Keratinocyte (primary cell): ENCODE results near the gene LPAR5.

Experiments
- EZH2 ChIP-seq: IDR thresholded peaks from one replicate; pipeline ENCODE4 v1.6.1; 2012; ENCODE audit warnings: inconsistent platforms, mild to moderate bottlenecking, low read length, moderate library complexity
- TF ChIP-seq, protein P1 (sequence below), 3 experiments: IDR thresholded peaks in 1 of 3; conservative IDR thresholded peaks in 1 of 3; optimal IDR thresholded peaks in 1 of 3; 2 replicates in 2 of 3; 3 replicates in 1 of 3; pipeline versions ENCODE3 to v1.5.1; 2011; ENCODE audit warnings: low read length in 3 of 3, mild to moderate bottlenecking in 3 of 3, moderate library complexity in 2 of 3, control low read depth in 1 of 3, inconsistent platforms in 1 of 3; ENCODE audit not compliant: insufficient read depth in 2 of 3; ENCODE audit errors: extremely low read depth in 1 of 3

DNA sequence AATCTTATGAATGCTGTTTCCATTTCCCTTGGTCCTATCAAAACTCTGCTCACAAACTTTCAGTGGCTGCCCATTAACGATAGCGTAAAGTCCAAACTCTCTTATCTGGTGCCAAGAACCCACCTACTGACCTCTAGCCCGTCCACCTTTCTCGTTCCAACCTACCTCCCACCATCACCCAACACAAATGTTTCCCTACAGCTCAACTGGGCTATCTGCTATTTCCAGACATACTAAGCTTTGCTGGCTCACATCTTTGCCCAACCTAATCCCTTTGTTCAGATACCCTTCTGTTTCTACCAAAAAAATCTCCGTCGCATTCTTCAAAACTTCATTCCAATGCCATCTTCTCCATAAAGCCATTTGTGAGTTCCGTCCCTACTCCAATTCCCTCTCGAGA is 60.1 kb downstream of the LPAR5 start:
- no peak for TF ChIP-seq EZH2
- TF ChIP-seq, protein P1, sequence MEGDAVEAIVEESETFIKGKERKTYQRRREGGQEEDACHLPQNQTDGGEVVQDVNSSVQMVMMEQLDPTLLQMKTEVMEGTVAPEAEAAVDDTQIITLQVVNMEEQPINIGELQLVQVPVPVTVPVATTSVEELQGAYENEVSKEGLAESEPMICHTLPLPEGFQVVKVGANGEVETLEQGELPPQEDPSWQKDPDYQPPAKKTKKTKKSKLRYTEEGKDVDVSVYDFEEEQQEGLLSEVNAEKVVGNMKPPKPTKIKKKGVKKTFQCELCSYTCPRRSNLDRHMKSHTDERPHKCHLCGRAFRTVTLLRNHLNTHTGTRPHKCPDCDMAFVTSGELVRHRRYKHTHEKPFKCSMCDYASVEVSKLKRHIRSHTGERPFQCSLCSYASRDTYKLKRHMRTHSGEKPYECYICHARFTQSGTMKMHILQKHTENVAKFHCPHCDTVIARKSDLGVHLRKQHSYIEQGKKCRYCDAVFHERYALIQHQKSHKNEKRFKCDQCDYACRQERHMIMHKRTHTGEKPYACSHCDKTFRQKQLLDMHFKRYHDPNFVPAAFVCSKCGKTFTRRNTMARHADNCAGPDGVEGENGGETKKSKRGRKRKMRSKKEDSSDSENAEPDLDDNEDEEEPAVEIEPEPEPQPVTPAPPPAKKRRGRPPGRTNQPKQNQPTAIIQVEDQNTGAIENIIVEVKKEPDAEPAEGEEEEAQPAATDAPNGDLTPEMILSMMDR (optimal IDR thresholded peaks at IDR 0.05 in 1 of 3, IDR thresholded peaks at IDR 0.05 in 1 of 3, conservative IDR thresholded peaks at IDR 0.05 in 1 of 3; ENCODE audit: extremely low read depth in 1 of 3, insufficient read depth in 2 of 3, low read length in 3 of 3), result no peak
